Cortex of kidney (tissue), 1 donor: ENCODE measurements around the gene CLBA1.
"Not testable (repeated sequence)": the region's sequence is repeated elsewhere in the genome, so short reads cannot be mapped to it uniquely, and the experiment has no call there.

ENCODE experiments used
- DNase-seq: peaks from one replicate; lab custom pipeline; 2025; lab: John Stamatoyannopoulos, UW

CLBA1 gene

DNA sequence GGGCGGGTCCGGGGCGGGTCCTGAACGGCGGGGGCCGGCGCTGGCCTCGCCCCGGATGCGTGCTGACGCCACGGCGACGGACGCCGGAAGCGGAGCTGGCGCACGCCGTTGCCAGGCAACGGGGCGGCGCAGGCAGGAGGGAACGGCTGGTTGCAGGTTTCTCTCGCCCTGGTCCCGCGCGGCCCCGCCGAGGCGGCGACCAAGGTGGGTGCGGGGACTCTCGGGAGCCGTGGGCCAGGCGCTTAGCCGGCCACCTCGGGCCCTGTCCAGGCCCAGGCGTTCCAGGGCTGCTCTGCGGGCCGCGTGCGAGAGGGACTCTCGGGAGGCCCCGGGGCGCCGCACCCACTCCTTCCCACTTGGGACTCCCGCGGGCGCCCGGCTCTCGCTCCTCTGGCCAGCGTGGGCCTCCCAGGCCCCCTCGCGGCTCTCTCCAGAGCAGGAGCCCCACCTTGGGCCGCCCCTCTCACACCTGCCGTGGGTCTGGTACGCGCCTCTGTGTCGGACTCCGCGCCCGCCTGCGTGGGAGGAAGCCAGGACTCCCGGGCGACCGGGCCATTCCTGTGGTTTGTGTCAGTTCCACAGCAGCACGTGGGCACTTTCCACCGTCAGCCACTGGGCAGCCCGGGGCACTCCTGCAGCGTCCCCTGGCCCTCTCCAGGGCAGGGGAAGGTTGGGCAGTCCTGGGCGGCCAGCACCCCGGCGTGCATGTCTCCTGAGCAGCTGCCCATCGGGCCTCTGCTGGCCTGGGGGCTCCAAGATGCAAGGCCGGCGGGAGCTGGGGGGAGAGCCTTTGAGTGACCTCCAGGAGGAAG lies at the start of gene CLBA1:
TSS of gene CLBA1 (plus strand) at position 114 of the 812 bp plus-strand sequence. CDS start at position 758, 644 bp downstream.
- no peak for DNase-seq

DNA sequence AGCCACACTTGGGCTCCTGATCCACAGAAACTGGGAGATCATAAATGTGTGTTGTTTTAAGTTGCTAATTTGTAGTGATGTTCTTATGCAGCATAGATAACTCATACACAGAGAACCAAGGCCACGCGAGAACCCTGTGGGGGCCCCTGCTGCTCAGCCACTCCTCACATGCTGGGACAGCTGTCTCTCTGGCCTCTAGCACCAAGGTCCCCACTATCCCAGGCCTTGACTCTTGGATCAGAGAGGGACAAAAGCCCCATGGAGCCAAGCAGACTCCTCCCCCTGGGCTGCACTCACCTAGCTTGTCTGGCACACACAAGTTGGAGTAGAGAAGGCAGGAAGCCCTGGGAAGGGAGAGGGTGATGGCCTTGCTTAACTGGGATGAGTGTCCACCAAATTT lies 49.6 kb upstream of the CLBA1 start:
- no peak for DNase-seq

DNA sequence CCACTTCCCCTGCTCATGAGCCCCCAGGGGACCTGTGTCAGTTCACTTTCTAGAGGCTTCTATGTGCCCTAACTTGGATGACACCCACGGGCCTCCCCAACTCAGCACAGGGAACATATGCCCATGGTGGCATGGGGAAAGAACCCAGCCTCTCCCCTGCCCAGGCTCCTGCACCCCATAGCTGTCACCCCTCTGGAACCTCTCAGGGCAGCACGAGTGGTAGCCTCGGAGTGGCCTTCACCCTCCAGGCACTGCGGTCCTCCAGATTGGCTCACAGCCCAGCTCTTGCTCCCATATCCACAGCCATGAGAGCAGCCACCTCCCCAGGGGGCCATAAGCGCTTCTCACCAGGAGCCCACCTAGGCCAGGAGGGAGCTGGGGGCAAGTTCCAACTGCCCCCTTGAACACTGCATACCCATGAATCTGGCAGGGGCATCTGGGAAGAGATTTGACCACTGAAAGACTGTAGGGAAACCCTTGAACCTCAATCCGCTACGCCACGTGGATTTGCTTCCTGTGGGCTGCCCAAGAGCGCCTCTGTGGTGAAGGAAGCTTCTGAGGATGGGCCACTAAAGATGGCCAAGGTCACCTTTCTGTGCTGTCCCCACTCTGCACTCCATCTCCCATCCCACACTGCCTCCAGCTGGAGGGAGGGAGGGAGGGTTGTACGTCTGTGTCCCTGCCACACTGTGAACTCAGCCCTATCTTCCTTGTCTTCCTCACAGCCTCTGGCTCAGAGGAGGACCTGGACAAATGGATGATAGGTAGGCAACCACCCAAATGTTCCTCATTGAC lies 49.0 kb upstream of the CLBA1 start:
- no peak for DNase-seq

GRCh38 chr14:104937161-104937560 lies 48.4 kb upstream of the CLBA1 start:
- DNase-seq: no peak

DNA sequence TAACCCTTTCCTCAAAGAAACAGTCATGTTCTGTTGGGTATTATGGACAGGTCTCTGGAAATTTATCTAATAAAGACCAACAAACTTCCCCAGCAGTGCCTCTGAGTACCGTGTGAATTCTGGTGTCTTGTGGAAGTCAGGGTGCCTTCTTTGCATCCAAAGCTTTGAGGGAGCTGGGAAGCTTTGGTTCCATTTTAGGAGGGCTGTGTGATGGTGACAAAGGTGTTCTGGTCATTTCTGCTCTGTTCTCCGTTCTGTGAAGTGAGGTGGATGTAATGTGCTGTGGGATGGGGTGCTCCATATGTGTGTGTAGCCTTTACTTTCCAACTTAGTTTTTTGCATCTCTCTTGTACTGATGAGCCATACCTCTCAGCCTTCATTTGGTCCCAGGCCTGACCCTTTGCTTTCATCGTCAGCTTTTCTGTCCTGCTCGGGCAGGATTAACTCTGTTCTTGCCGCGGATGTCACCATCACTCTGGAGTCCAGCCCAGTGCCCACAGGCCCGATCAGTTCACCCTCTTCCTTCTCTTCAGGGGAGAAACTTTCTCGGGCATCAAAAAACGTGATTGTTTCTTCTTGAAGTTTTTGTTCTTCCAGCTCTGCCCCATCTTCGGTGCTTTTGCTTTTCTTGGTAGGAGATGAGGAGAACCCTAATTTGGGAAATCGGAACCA lies 47.8 kb upstream of the CLBA1 start:
- no peak for DNase-seq

DNA sequence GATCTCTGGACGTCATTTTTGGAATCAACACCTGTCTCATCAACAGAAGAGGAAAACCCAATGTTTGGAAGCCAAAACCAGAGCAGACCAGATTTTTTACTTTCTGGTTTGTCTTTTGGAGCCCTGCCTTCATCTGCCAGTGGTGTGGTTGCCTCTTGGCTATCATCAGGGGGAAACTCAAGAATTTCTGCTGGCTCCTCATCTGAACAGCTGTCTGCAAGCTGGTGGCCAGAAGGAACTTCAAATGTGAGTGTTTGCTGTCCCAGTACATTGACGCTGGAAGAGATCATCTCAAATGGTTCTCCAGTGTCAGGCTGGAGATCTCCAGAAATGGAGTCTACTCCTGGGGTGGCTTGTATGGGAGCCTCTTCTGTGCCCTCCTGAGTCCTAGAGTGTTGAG lies 47.2 kb upstream of the CLBA1 start:
- no peak for DNase-seq

DNA sequence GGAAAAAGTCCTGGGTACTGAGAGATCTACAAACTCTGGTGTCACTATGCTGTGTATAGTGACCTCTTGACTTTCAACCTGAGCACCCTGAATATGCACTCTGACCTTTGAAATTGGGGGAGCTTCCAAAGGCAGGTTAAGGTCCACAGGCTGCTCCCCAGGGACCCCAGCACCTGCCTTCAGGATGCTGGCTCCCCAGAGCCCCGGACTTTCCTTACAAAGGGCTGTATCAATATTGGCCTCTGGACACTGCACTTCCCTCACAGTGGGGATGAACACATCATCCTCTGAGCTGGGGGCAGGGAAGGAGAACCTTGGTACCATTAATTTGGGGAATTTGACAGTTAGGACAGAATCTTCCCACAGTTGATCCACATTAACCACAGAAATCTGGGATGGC lies 46.6 kb upstream of the CLBA1 start:
- DNase-seq: no peak

- no peak for DNase-seq
These were observed 45.8 kb upstream of the CLBA1 start for GRCh38 chr14:104939666-104940410.

- no peak for DNase-seq
These were observed 45.0 kb upstream of the CLBA1 start for GRCh38 chr14:104940526-104941150.

GRCh38 chr14:104941508-104942365 lies 43.9 kb upstream of the CLBA1 start:
- DNase-seq: no peak

- DNase-seq: no peak
These were observed 43.0 kb upstream of the CLBA1 start for GRCh38 chr14:104942586-104942985.

DNA sequence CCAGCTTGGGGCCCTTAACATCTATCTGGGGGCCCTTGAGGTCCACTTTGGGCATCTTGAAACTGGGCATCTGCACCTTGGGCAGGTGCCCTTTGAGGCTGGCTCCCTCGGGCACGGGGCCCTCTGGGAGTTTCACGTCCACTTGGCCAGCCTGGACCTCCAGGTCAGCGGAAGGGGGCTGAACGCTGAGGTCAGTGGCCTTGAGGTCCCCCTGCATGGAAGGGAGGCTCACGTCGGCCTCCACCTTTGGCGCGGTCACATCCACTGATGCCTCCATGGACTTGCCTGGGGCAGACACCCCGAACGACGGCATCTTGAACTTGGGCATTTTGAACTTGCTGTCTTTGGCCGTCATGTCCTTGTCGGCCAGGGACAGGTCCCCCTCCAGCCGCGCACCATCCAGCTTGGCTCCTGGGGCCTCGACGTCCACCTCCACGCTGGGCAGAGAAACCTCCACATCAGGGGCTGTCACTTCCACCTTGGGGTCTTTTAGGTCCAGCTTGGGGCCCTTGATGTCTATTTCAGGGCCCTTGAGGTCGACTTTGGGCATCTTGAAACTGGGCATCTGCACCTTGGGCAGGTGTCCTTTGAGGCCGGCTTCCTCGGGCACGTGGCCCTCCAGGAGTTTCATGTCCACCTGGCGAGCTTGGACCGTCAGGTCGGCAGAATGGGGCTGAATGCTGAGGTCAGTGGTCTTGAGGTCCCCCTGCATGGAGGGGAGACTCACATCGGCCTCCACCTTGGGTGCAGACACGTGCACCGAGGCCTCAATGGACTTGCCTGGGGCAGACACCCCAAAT lies 42.2 kb upstream of the CLBA1 start:
- not testable (repeated sequence) for DNase-seq

GRCh38 chr14:104944016-104944308 lies 41.6 kb upstream of the CLBA1 start:
- DNase-seq: not testable (repeated sequence)

- DNase-seq: not testable (repeated sequence)
These were observed 41.0 kb upstream of the CLBA1 start for GRCh38 chr14:104944436-104945205.

DNA sequence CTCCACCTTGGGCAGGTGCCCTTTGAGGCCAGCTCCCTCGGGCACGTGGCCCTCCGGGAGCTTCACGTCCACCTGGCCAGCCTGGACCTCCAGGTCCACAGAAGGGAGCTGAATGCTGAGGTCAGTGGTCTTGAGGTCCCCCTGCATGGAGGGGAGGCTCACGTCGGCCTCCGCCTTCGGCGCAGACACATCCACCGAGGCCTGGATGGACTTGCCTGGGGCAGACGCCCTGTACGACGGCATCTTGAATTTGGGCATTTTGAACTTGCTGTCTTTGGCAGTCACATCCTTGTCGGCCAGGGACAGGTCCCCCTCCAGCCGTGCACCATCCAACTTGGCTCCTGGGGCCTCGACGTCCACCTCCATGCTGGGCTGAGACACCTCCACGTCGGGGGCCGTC lies 40.3 kb upstream of the CLBA1 start:
- DNase-seq: not testable (repeated sequence)

DNA sequence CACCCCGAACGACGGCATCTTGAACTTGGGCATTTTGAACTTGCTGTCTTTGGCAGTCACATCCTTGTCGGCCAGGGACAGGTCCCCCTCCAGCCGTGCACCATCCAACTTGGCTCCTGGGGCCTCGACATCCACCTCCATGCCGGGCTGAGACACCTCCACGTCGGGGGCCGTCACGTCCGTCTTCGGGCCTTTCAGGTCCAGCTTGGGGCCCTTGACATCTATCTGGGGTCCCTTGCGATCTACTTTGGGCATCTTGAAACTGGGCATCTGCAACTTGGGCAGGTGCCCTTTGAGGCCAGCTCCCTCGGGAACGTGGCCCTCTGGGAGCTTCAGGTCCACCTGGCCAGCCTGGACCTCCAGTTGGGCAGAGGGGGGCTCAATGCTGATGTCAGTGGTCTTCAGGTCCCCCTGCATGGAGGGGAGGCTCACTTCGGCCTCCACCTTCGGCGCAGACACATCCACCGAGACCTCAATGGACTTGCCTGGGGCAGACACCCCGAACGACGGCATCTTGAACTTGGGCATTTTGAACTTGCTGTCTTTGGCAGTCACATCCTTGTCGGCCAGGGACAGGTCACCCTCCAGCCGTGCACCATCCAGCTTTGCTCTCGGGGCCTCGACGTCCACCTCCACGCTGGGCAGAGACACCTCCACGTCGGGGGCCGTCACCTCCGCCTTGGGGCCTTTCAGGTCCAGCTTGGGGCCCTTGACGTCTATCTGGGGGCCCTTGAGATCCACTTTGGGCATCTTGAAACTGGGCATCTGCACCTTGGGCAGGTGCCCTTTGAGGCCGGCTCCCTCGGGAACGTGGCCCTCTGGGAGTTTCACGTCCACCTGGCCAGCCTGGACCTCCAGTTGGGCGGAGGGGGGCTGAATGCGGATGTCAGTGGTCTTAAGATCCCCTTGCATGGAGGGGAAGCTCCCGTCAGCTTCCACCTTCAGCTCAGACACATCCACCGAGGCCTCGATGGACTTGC lies 39.3 kb upstream of the CLBA1 start:
- DNase-seq: not testable (repeated sequence)

DNA sequence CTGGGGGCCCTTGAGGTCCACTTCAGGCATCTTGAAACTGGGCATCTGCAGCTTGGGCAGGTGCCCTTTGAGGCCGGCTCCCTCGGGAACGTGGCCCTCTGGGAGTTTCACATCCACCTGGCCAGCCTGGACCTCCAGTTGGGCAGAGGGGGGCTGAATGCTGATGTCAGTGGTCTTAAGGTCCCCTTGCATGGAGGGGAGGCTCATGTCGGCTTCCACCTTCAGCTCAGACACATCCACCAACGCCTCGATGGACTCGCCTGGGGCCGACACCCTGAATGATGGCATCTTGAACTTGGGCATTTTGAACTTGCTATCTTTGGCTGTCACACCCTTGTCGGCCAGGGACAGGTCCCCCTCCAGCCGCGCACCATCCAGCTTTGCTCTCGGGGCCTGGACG lies 38.4 kb upstream of the CLBA1 start:
- not testable (repeated sequence) for DNase-seq
